NCI-H1105 treated with DMSO at 0.1 percent for 48 hours (cell line): ENCODE results near the gene ABHD14A.

Experiments
- DNase-seq: peaks from one replicate; lab custom pipeline; 2025; lab: John Stamatoyannopoulos, UW

The ABHD14A gene

DNA sequence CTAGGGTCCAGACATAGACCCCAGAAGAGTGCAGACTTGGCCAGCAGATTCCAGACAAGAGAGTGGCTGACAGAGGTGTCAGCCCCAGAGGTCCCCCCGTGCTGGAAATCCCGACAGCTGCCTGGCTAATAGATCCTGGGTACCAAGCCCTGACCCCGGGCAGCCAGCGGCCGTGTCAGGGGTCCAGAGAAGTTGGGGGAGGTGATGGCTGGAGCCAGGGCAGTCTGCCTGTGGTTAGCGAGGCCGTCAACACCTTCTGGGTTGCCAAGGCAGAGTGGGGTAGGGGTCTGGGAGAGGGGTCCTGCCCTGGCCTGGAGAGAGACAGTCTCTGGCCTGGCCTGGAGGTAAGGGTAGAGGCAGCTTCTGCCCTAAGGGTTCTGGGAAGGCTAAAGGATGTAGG lies 45.9 kb downstream of the ABHD14A start:
- no peak for DNase-seq

DNA sequence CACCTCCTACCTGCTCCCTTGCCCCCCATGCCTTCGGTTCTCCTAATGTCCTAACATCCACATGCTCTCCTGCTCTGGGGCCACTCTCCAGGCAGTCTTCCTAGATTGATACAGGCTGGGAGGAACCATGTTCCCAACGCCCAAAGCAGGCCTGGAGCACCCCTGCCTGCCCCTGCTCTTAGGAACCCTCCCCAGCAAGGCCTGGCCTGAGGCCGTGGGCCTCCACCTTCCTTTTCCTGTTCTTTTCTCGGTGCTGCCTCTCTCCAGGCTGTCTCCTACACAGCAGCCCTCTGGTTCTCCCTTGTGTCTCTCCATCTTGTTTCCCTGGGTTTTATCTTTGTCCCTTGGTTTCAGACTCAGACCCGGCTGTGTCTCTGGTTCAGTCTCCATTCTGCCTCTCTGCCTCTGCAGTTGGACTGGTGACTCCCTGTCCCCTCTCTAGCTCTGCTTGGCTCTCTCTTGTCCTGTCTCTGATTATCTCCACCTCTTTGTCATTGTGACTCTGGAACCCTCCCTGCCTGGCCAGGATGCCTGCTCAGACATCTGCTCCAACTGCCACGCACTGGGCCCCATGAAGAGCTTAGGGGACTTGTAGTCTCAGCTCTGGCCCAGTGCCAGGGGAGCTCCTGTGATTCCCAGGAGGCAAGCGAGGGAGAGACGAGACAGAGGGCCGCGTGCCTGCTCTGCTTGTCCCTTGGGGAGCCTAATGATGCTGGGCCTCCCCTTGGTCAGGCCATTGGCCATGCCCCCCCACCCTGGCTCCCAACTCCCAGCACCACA lies 46.8 kb downstream of the ABHD14A start:
- DNase-seq = peak; percentile 50

DNA sequence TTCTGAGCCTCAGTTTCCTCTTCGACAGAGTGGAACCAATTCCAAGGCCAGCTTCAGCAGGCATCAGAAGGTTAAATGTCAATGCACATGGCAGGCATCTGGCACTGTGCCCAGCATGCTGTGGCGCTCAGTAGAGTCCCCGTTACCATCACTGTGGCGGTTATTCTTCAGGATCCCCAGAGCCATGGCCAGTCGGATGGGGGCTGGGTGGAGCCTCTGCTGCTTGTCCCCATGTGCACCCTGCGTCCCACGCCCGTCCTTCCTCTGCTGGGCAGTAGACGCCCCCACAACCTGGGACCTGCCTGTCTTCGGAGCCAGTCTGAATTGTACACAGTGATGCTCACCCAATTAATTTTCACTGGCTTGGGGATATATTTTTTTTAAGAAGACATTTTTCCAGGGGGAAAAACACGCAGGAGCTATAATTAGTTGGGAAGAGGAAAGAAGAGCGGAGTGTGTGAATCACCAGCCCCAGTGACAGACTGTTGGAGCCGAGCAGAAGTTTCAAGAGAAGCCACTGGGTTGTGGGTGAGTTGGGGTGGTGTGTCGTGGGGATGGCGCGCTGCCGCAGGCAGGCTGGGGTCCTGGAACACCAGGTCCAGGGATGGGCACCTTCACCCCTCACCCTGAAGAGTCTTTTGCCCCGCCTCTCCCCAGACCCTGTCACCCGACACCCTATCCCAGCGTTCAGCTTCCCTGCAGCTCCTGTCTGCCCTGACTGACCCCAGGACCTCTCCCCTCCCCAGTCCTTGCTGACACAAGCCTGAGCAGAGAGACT lies 47.6 kb downstream of the ABHD14A start:
- DNase-seq = no peak

DNA sequence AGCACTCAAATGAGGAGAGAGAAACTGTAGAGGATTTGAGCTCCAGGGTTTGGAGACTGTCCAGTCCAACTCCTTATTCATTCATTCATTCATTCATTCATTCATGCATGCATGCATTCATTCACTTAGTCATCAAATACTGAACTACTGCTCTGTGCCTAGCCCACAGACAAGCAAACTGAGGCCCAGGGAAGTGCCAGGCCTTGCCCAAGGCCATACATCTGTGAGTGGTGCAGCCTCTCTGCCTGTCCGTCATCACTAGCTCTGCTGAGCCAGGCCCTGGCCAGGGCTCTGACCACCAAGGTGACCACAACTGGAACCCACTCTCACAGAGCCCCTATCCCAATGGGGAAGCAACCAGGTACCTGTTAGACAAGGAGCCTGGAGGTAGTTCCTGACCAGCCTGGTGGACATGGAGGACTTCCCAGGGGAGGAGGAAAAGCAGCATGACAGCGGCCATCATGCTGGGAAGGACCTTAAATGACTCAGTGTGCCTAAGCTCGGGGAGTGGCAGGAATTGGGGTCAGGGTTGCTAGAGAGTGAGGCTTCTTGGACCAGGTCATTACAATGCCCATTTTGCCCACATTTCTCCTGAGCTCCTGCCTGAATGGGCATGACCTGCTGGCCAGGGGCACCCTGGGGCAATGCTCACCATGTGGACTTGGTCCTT lies 48.4 kb downstream of the ABHD14A start:
- no peak for DNase-seq

DNA sequence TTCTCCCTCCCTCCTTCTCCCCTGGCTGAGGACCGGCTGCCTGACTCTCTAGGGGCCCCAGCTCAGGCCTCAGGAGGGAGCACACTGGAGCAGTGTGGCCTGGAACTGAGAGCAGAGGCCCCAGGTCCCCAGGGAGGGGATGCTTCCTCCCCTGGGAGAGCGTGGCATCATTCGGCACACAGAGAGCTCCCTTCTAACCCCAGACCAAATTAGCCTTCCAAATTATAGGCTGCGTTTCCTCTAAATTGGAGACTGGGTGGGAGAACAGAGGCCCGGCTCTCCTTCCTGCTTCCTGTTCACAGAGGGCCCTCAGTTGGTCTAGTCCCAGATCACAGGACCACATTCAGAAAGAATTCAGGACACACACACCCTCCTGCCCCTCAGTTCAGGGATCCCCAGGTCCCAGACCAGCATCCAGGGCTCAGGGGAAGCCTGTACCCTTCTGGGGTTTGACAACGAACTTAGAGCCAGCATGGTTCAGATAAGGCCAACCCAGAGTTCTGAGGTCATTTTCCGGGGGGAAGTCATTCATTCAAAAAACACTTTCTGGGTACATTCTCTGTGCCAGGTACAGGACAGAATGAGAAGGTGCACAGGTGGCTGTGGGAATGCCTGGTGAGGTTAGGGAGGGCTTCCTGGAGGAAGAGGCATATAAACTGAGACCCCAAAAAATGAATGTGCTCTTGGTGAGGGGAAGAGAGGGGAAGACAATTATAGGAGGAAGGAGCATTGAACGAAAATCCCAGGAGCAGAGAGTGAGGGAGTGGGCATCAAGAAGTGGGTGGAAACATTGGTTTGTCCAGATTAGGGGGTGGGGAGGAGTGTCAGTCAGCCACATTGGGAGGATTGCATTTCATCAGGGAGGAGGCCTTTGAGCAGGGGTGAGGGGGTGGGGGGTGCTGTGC lies 49.2 kb downstream of the ABHD14A start:
- DNase-seq = no peak

DNA sequence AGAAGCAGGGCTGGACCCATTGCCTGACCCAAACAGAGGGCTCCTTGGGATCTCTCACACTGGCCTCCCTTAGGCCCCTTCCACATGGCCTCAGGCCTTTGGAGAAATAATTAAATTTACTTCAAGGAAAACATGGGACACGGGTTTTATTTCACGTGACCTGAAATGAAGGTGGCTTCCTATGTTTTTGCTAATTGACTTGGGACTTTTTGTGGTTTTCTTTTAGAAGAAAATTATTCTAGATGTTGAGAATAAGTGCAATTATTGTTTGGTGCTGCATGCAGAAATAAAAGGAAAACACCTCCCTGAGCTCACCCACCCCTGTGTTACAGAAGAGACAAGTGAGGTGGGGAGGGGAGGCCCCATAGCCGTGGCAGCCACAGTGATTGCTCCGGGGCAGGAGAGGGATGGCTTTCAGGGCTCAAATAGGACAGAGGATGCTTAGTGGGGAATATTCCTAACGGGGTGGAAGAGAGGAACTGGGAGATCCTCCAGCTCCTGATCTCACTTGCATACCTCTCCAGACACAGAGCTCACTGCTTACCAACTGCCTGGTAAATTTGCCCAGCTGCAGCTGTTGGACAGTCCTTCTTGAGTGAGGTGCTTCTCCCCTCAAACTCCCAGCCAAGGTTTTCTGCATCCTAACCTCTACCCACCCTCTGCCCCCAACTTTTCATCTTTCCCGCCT lies 50.0 kb downstream of the ABHD14A start:
- no peak for DNase-seq

DNA sequence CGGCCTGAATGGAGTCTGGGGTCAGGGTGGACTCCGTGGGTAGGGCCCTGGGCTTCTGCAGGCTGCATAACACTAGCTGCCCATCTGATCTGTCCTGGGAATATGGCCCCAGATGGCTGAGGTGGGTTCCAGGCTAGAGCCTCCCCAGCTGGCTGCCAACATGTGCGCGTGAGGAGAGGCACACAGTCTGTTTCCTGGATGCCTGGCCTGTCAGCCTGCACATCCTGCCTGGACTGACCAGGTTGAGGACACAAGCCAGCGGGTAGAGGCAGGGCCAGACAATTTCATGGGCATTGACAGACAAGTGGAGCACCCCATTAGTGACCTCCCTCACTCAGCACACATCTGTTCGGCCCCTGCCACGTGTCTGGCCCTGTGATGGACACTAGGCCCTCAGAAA lies 50.6 kb downstream of the ABHD14A start:
- no peak for DNase-seq

DNA sequence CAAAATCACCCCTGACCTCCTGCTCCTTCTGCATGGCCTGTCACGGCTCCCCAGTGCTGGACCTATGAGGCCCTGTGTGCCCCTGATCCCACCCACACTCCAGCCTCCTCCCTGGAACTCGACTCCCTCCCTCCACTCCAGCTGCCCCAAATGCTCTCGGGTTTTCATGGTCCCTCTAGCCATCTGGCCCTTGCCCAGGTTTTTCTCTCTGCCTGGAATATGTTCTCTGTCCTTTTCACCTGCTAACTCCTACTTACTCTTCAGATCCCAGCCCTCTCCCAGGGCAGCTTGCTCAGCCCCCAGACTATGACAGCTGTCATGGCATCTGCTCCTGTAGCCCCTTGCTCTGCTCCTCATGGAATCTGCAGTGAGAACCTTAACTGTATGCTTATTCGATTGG lies 51.2 kb downstream of the ABHD14A start:
- DNase-seq = no peak

DNA sequence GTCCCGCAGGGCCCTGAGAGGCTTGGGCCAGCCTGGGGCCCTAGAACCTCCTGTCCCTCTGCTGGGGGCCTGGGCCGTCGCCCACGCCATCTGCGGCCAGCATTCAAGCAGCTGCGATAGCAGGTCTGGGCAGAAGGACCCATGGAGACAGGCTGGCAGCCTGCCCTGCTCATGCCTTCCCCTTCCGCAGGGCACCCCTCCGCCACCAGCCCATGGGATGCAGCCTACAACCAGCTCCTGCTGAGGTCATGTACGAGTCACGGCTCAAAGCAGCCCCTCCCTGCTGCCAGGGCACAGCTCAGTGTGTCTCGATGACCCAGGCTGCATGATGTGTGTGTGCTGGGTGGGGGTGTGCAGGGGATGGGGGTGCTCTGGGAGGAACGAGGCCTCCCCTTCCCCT lies 53.7 kb downstream of the ABHD14A start:
- no peak for DNase-seq

DNA sequence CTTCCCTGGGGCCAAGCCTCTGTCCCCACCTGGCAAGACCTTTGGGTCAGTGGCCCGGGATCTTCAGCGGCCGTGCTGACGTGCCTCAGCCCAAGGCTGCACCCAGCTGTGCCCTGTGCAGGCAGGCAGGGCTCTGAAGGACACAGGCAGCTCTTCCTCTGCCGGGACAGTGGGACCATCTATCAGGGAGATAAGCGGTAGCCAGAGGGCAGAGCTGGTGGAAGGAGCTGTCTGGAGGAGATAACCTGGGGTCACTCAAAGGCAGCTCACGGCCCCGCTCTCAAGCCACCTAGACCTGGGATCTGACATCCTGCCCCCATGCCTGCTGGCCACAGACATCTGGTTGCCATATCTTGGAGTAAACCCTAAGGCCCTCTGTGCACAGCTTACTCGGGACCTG lies 54.2 kb downstream of the ABHD14A start:
- no peak for DNase-seq

DNA sequence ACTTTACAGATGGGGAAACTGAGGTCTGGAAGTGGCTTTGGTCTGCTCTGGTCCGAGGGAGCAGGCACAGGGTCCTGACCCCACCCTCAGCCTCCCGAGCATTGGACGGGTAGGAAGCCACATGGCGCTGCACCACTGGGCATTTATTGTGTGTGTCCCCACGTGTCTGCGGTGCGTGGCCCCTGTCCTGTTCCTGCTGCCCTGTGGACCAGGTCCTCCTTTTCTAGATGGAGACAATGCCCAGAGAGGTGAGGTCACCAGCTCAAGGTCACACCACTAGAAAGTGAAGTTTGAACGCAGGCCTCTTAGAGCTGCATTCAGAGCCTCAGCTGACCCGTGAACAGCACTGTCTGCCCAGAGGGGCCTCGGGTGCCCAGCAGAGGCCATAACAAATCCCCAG lies 54.7 kb downstream of the ABHD14A start:
- DNase-seq = no peak
